GM12878 (cell line): ENCODE data around the gene C15orf61. TPM values are rescaled to one million over a fixed set of nuclear protein-coding genes. Genes with fewer than 3 reads are reported as not detected.

Source experiments
- ATAC-seq: fragments of 200-7000 bp; cut with Tn5 transposase; 3 replicates; pipeline ENCODE4 v1.9.1; 2020; ENCODE audit warnings: mild to moderate bottlenecking, moderate library complexity
- BruUV-seq: library from RNA; stranded (reverse); fragments of 400-500 nt; replicated peaks from 2 replicates; lab custom pipeline; 2021; lab: Mats Ljungman, UMichigan
- CTCF ChIA-PET: fragments of 300-600 bp; sonication (Branson Sonifier 250); formaldehyde crosslinking; extraction: SDS; loops from one replicate; lab custom pipeline; 2021; ENCODE audit warnings: inconsistent platforms; lab: Yijun Ruan, JAX
- POLR2A ChIA-PET: fragments of 350-600 bp; formaldehyde crosslinking; extraction: SDS; loops from one replicate; lab custom pipeline; 2021; ENCODE audit warnings: inconsistent platforms; lab: Charles Lee
- RAD21 ChIA-PET: fragments of 300-600 bp; sonication (Branson Sonifier 250); formaldehyde crosslinking; loops from one replicate; lab custom pipeline; 2023; ENCODE audit warnings: antibody characterized with exemption; ENCODE audit not compliant: unreplicated experiment; lab: Charles Lee
- SMC1A ChIA-PET: fragments of 300-600 bp; sonication (Branson Sonifier 250); formaldehyde crosslinking; loops from one replicate; lab custom pipeline; 2023; ENCODE audit not compliant: unreplicated experiment, uncharacterized antibody; lab: Charles Lee
- DNase-seq: peaks from one replicate; pipeline ENCODE4 v3.0.0-alpha.2; 2011; ENCODE audit warnings: low read depth, low spot score
- FAIRE-seq: peaks from 3 replicates; lab custom pipeline; 2011; peaks lifted over from hg19 to GRCh38; lab: Jason Lieb, UNC
- H2AFZ ChIP-seq: 2 replicates; pipeline ENCODE4 v1.6.0; 2011; ENCODE audit warnings: low read depth, low read length, control low read depth; ENCODE audit not compliant: control insufficient read depth
- H3K27ac ChIP-seq: 2 replicates; pipeline ENCODE4 v1.5.1; 2011; ENCODE audit warnings: control low read depth; ENCODE audit not compliant: control insufficient read depth, insufficient read depth
- H3K27me3 ChIP-seq, 2 experiments: replicated peaks in 1 of 2; 2 replicates each; pipeline versions ENCODE4 v1.6.0 to v1.6.1; 2011; ENCODE audit warnings: low read length in 1 of 2; ENCODE audit not compliant: control insufficient read depth in 2 of 2, insufficient read depth in 2 of 2
- H3K36me3 ChIP-seq, 2 experiments: 2 replicates each; pipeline ENCODE4 v1.5.1; 2011; ENCODE audit warnings: low read length in 1 of 2; ENCODE audit not compliant: control insufficient read depth in 2 of 2, insufficient read depth in 2 of 2
- H3K4me1 ChIP-seq: 2 replicates; pipeline ENCODE4 v1.6.1; 2011; ENCODE audit warnings: mild to moderate bottlenecking, low read length, moderate library complexity, mixed read lengths; ENCODE audit not compliant: control insufficient read depth, insufficient read depth
- H3K4me2 ChIP-seq: 2 replicates; pipeline ENCODE4 v1.6.0; 2011; ENCODE audit warnings: control low read depth; ENCODE audit not compliant: control insufficient read depth, insufficient read depth
- H3K4me3 ChIP-seq: fragments of 200-600 bp; sonication (generic); 2 replicates; pipeline ENCODE4 v1.5.1; 2016
- H3K79me2 ChIP-seq: 2 replicates; pipeline ENCODE4 v1.6.0; 2011; ENCODE audit warnings: low read length; ENCODE audit not compliant: control insufficient read depth, insufficient read depth
- H3K9ac ChIP-seq: 2 replicates; pipeline ENCODE4 v1.8.0; 2011; ENCODE audit warnings: low read length, control low read depth, mixed read lengths; ENCODE audit not compliant: control insufficient read depth, insufficient read depth
- H3K9me3 ChIP-seq: replicated peaks from 3 replicates; pipeline ENCODE4 v1.5.1; 2011; ENCODE audit warnings: mild to moderate bottlenecking, low read length; ENCODE audit not compliant: control insufficient read depth, insufficient read depth
- H4K20me1 ChIP-seq: 2 replicates; pipeline ENCODE4 v1.6.0; 2011; ENCODE audit not compliant: control insufficient read depth, insufficient read depth
- ATF3 ChIP-seq: IDR thresholded peaks from 2 replicates; pipeline ENCODE4 v1.6.1; 2011; ENCODE audit warnings: low read depth, mild to moderate bottlenecking, low read length, moderate library complexity, borderline replicate concordance; ENCODE audit errors: extremely low read depth
- BHLHE40 ChIP-seq, 2 experiments: fragments of 450-650 bp in 1 of 2; IDR thresholded peaks; 2 replicates each; pipeline ENCODE4 v1.6.1; 2011 to 2017; ENCODE audit warnings: low read depth in 2 of 2, borderline replicate concordance in 1 of 2, improper control_type of control experiment in 1 of 2, low read length in 1 of 2, mild to moderate bottlenecking in 1 of 2
- CHD4 ChIP-seq: fragments of 200-600 bp; sonication (generic); IDR thresholded peaks from 2 replicates; pipeline ENCODE4 v1.6.1; 2016; ENCODE audit warnings: mild to moderate bottlenecking
- E4F1 ChIP-seq: fragments of 450-650 bp; IDR thresholded peaks from 2 replicates; pipeline ENCODE4 v1.6.1; 2018; ENCODE audit warnings: borderline replicate concordance, mild to moderate bottlenecking; ENCODE audit not compliant: partially characterized antibody
- HDAC2 ChIP-seq: fragments of 200-600 bp; sonication (generic); IDR thresholded peaks from 2 replicates; pipeline ENCODE4 v1.6.1; 2017
- MYC ChIP-seq: IDR thresholded peaks from 2 replicates; pipeline ENCODE4 v1.6.1; 2011; ENCODE audit warnings: mild to moderate bottlenecking, low read length, moderate library complexity, inconsistent platforms; ENCODE audit not compliant: insufficient read depth, insufficient replicate concordance, insufficient read length, severe bottlenecking
- NFIC ChIP-seq: IDR thresholded peaks from 2 replicates; pipeline ENCODE4 v1.6.1; 2012; ENCODE audit warnings: low read depth, mild to moderate bottlenecking, inconsistent platforms, low read length, moderate library complexity
- NR2F1 ChIP-seq: fragments of 450-650 bp; conservative IDR thresholded peaks from 2 replicates; pipeline ENCODE4 v1.6.1; 2017; ENCODE audit warnings: mild to moderate bottlenecking
- RAD21 ChIP-seq: IDR thresholded peaks from 2 replicates; pipeline ENCODE4 v1.6.1; 2011; ENCODE audit warnings: mild to moderate bottlenecking, low read depth, low read length, moderate library complexity; ENCODE audit not compliant: insufficient read depth
- SP1 ChIP-seq: IDR thresholded peaks from one replicate; pipeline ENCODE4 v1.6.1; 2011; ENCODE audit warnings: low read depth, low read length
- SRF ChIP-seq, 2 experiments: IDR thresholded peaks; 2 replicates each; pipeline ENCODE4 v1.6.1; 2011; ENCODE audit warnings: low read depth in 2 of 2, low read length in 2 of 2, mild to moderate bottlenecking in 1 of 2, moderate library complexity in 1 of 2
- SUPT20H ChIP-seq: IDR thresholded peaks from 2 replicates; pipeline ENCODE4 v1.6.1; 2011; ENCODE audit warnings: low read depth, mild to moderate bottlenecking, low read length, moderate library complexity, borderline replicate concordance; ENCODE audit not compliant: control insufficient read depth
- TCF12 ChIP-seq: IDR thresholded peaks from 2 replicates; pipeline ENCODE4 v1.6.1; 2011; ENCODE audit warnings: low read depth, mild to moderate bottlenecking, low read length
- TCF7 ChIP-seq: IDR thresholded peaks from 2 replicates; pipeline ENCODE4 v1.6.1; 2014; ENCODE audit warnings: antibody characterized with exemption, borderline replicate concordance
- USF1 ChIP-seq: IDR thresholded peaks from 2 replicates; pipeline ENCODE4 v1.6.1; 2011; ENCODE audit warnings: borderline replicate concordance, low read depth, mild to moderate bottlenecking, moderate library complexity, mixed read lengths, low read length; ENCODE audit not compliant: insufficient read depth; ENCODE audit errors: extremely low read length
- USF2 ChIP-seq: IDR thresholded peaks from 2 replicates; pipeline ENCODE4 v1.6.1; 2011; ENCODE audit warnings: low read depth, low read length, improper control_type of control experiment, borderline replicate concordance
- YY1 ChIP-seq: IDR thresholded peaks from 2 replicates; pipeline ENCODE4 v1.6.1; 2011; ENCODE audit warnings: low read depth, mild to moderate bottlenecking, low read length
- ZNF217 ChIP-seq: fragments of 450-650 bp; IDR thresholded peaks from 2 replicates; pipeline ENCODE4 v1.6.1; 2017; ENCODE audit warnings: antibody characterized with exemption, mild to moderate bottlenecking
- ZNF24 ChIP-seq: fragments of 450-650 bp; IDR thresholded peaks from 2 replicates; pipeline ENCODE4 v1.6.1; 2017; ENCODE audit warnings: antibody characterized with exemption, mild to moderate bottlenecking
- ZNF274 ChIP-seq: IDR thresholded peaks from one replicate; pipeline ENCODE4 v1.8.0; 2011; ENCODE audit not compliant: insufficient read length, insufficient read depth
- WGBS: methylation state at CpG from one replicate; pipeline ENCODE4 v1.1.6; 2016; ENCODE audit warnings: low lambda C conversion rate; ENCODE audit not compliant: insufficient replicate concordance, insufficient coverage; ENCODE audit errors: missing lambda C conversion rate; 5-methylcytosine and 5-hydroxymethylcytosine counted together
- in situ Hi-C: fragments of 300-500 bp; cut with MboI; formaldehyde crosslinking; loops from 9 replicates; pipeline ENCODE4 v1.14.3; 2018; ENCODE audit warnings: mixed read lengths
- intact Hi-C: fragments of 100-400 bp; cut with micrococcal nuclease; formaldehyde crosslinking; loops from one replicate; pipeline ENCODE4 v1.14.2; 2022; ENCODE audit not compliant: unreplicated experiment
- polyA plus RNA-seq, 11 experiments: library from polyadenylated mRNA; depleted of rRNA in 4 of 11; unstranded in 6 of 11; stranded (reverse) in 5 of 11; fragments of >200 nt; fragmentation: Nextera tagmentation in 4 of 11; fragmentation: Illumina TruSeq in 1 of 11; extraction: Ambion mirVana in 4 of 11; extraction: Trizol in 1 of 11; gene quantifications; 1 replicate in 1 of 11; 2 replicates in 10 of 11; pipeline versions ENCODE4 v1.2.1 to v1.2.3, GENCODE V29; 2011 to 2016; ENCODE audit warnings: inconsistent platforms in 2 of 11, missing spikeins in 2 of 11, low read depth in 1 of 11
- total RNA-seq, 4 experiments: library from RNA; depleted of rRNA in 3 of 4; stranded (reverse); fragments of >200 nt in 3 of 4; fragmentation: Illumina TruSeq in 1 of 4; extraction: Trizol in 1 of 4; gene quantifications; 2 replicates each; pipeline versions ENCODE4 v1.2.1 to v1.2.3, GENCODE V29; 2013 to 2021

Gene C15orf61
- total and polyA plus RNA-seq, 10 of the 15 experiments (the other 5 are each of a cell fraction or from before 2014, with no cell fraction given) = 1.4 to 8.7 (median 4.3) TPM

GRCh38 chr15:67559576-67559975 is 38.6 kb downstream of the C15orf61 start:
- no peak overlapping the region for H3K4me2 ChIP-seq
- ChIA-PET RAD21 (interaction anchor here (1.2 to 1.3 kb wide), 3 partner anchors 35 to 49 kb away, joined by 3 to 4 read pairs (median 3); no protein-coding TSS in a partner anchor), SMC1A (interaction anchor here (0.6 to 5.7 kb wide), 7 partner anchors 9 to 216 kb away, joined by 3 to 21 read pairs (median 3); no protein-coding TSS in a partner anchor), CTCF (interaction anchor here (1.3 to 2.0 kb wide), 4 partner anchors 10 to 58 kb away, joined by 4 to 7 read pairs (median 4); no protein-coding TSS in a partner anchor), POLR2A (interaction anchor here (1.2 to 1.4 kb wide), 2 partner anchors 12 to 38 kb away, joined by 3 to 4 read pairs; no protein-coding TSS in a partner anchor)
- ATAC-seq (no peak), FAIRE-seq (no peak), DNase-seq (no peak)
- H3K79me2 ChIP-seq = peaks cover 2% of the 10 kb centered on the region; the same call in 1 of the 2 replicates
- BruUV-seq = no TSS peak
- H3K36me3 ChIP-seq = no peaks in the 10 kb centered on the region
- no peak overlapping the region for H3K27ac ChIP-seq
- intact Hi-C loops (no loop called here), in situ Hi-C loops (no loop called here)
- H3K4me3 ChIP-seq = no peak overlapping the region
- no peaks in the 10 kb centered on the region for H3K27me3 ChIP-seq
- H3K9me3 ChIP-seq = peaks cover 4% of the 10 kb centered on the region; the same call in 2 of the 3 replicates
- H2AFZ ChIP-seq = no peak overlapping the region
- peaks cover 31% of the 10 kb centered on the region for H3K4me1 ChIP-seq
- WGBS = 96% methylated on average over 2 of the region's 2 CpGs
- no peak overlapping the region for H3K9ac ChIP-seq
- H4K20me1 ChIP-seq = no peaks in the 10 kb centered on the region
- TF ChIP-seq SP1 (no peak), ZNF24 (no peak), NR2F1 (no peak), RAD21 (no peak), CHD4 (no peak), NFIC (no peak), SRF (IDR thresholded peaks at IDR 0.05; ENCODE audit: low read depth in 2 of 2, low read length in 2 of 2) (no peak), HDAC2 (no peak), SUPT20H (no peak), YY1 (no peak), TCF12 (no peak), USF2 (no peak), BHLHE40 (IDR thresholded peaks at IDR 0.05; ENCODE audit: borderline replicate concordance in 1 of 2, low read depth in 2 of 2, low read length in 1 of 2) (no peak), ATF3 (no peak), E4F1 (no peak), USF1 (no peak), MYC (no peak), ZNF217 (no peak), ZNF274 (no peak), TCF7 (no peak)
